Measurements from ENCODE around the gene RUSC1. TPM values are rescaled to one million over a fixed set of nuclear protein-coding genes. Genes with fewer than 3 reads are reported as not detected.
A peak's percentile ranks its signal among the peaks of the same experiment; 100 is the strongest.

RUSC1 gene
- total and polyA plus RNA-seq, 2 donors (not counting 3 experiments of a cell fraction or from before 2014, with no cell fraction given), result 42.4 to 46.6 TPM

GRCh38 chr1:155324717-155325602 is 4.3 kb downstream of the RUSC1 start:
- POLR2A ChIA-PET, result no interaction called here
- no peaks in the 10 kb centered on the region for H3K79me2 ChIP-seq (ENCODE audit: control insufficient read depth, insufficient read depth, low read length)
- no peaks in the 10 kb centered on the region for H3K27me3 ChIP-seq (ENCODE audit: control insufficient read depth in 2 of 2, insufficient read depth in 2 of 2, low read length in 2 of 2)
- DNase-seq (ENCODE audit: low read depth, low spot score), result peak; percentile 53
- H3K27ac ChIP-seq (ENCODE audit: insufficient read depth, low read depth, low read length), result peak overlapping the region; percentile 8
- H3K36me3 ChIP-seq (ENCODE audit: control insufficient read depth in 2 of 2, extremely low read depth in 1 of 2, insufficient read depth in 2 of 2, low read length in 2 of 2), result peaks cover 2 to 11% of the 10 kb centered on the region in 2 experiments
- intact Hi-C loops (cut with micrococcal nuclease) (loop anchor here (1.0 to 5.0 kb wide), 4 partner anchors 117 to 322 kb away; partner anchors contain the start of genes ASH1L and MTX1), dilution Hi-C loops (cut with MboI; ENCODE audit: extremely low pct_ligation_motif_present, low sequenced_read_pairs) (no loop called here)
- TF ChIP-seq EZH2 (IDR thresholded peaks at IDR 0.05; ENCODE audit: borderline replicate concordance, low read depth, low read length, severe bottlenecking) (no peak), CTCF (IDR thresholded peaks at IDR 0.05; ENCODE audit: extremely low read depth in 1 of 2, insufficient read depth in 1 of 2, low read depth in 1 of 2, low read length in 2 of 2) (peak; percentile 43 to 71), POLR2AphosphoS5 (IDR thresholded peaks at IDR 0.05; ENCODE audit: insufficient read depth, low read depth, low read length) (peak; percentile 20), FOS (IDR thresholded peaks at IDR 0.05; ENCODE audit: borderline replicate concordance, insufficient read depth, low read length) (no peak), MAX (IDR thresholded peaks at IDR 0.05; ENCODE audit: insufficient read depth, insufficient read length) (no peak)
- H3K4me3 ChIP-seq (replicated peaks in 1 of 3; ENCODE audit: insufficient read depth in 1 of 3, low read depth in 1 of 3, low read length in 3 of 3), result peak overlapping the region; percentile 61 to 76 (median 70)
- H3K9ac ChIP-seq (replicated peaks; ENCODE audit: extremely low read depth, insufficient read depth, low read length), result peak overlapping the region; percentile 10
- no peaks in the 10 kb centered on the region for H4K20me1 ChIP-seq (replicated peaks; ENCODE audit: control insufficient read depth, extremely low read depth, insufficient read depth, low read length)
- peaks cover 36% of the 10 kb centered on the region for H3K4me1 ChIP-seq (ENCODE audit: control insufficient read depth, extremely low read depth, insufficient read depth, low read length)
- no peaks in the 10 kb centered on the region for H3K9me3 ChIP-seq (replicated peaks; ENCODE audit: control insufficient read depth, insufficient read depth, low read length)
- H3K4me2 ChIP-seq (ENCODE audit: insufficient read depth, low read length), result peak overlapping the region; percentile 88
- CTCF ChIA-PET, result interaction anchor here (1.7 to 7.2 kb wide), 6 partner anchors 10 to 179 kb away, joined by 6 to 115 read pairs (median 12); partner anchors contain the start of genes CLK2, FDPS and THBS3
- TSS peak; percentile 10 for BruUV-seq (replicated peaks)
- H2AFZ ChIP-seq (ENCODE audit: low read depth, low read length), result peak overlapping the region; percentile 61
- peak; percentile 78 for FAIRE-seq
- no peaks in the 10 kb centered on the region for H3K9me1 ChIP-seq (replicated peaks; ENCODE audit: control insufficient read depth, extremely low read depth, insufficient read depth, low read length)

Measured in endothelial cell of umbilical vein (primary cell).